Heart right ventricle (tissue), 16 donors: Measurements from ENCODE around the gene EIF4E2. TPM values are rescaled to one million over a fixed set of nuclear protein-coding genes. Genes with fewer than 3 reads are reported as not detected.

ENCODE experiments used
- ATAC-seq, 8 donors: fragments of 200-7000 bp; cut with Tn5 transposase; one replicate each; pipeline ENCODE4 v1.9.1; 2020; ENCODE audit warnings: mild to moderate bottlenecking in 8 of 8, moderate library complexity in 8 of 8, moderate number of reproducible peaks in 1 of 8
- DNase-seq, 2 donors: peaks; one replicate each; pipeline ENCODE4 v3.0.0-alpha.2; 2020
- H3K27ac ChIP-seq, 10 donors: fragments of 200-600 bp; sonication (generic) in 2 of 10; one replicate each; pipeline versions ENCODE4 v1.5.0 to v1.8.0; 2020 to 2022; ENCODE audit warnings: mild to moderate bottlenecking in 3 of 10
- H3K27me3 ChIP-seq, 7 donors: fragments of 200-600 bp; one replicate each; pipeline ENCODE4 v1.8.0; 2021 to 2022; ENCODE audit warnings: mild to moderate bottlenecking in 2 of 7
- H3K36me3 ChIP-seq, 9 donors: fragments of 200-600 bp; sonication (generic) in 1 of 9; one replicate each; pipeline versions ENCODE4 v1.5.0 to v1.8.0; 2020 to 2022; ENCODE audit warnings: mild to moderate bottlenecking in 2 of 9
- H3K4me1 ChIP-seq, 9 donors: fragments of 200-600 bp; sonication (generic) in 1 of 9; one replicate each; pipeline versions ENCODE4 v1.5.0 to v1.8.0; 2020 to 2022; ENCODE audit warnings: mild to moderate bottlenecking in 4 of 9
- H3K4me3 ChIP-seq, 10 donors: fragments of 200-600 bp; sonication (generic) in 2 of 10; one replicate each; pipeline versions ENCODE4 v1.5.0 to v1.8.0; 2020 to 2022; ENCODE audit warnings: mild to moderate bottlenecking in 7 of 10, moderate library complexity in 2 of 10
- H3K9me3 ChIP-seq, 11 donors: fragments of 200-600 bp in 10 of 11; sonication (generic) in 2 of 11; one replicate each; pipeline versions ENCODE4 v1.5.0 to v1.8.0; 2013 to 2022; ENCODE audit warnings: mild to moderate bottlenecking in 2 of 11, control low read depth in 1 of 11, moderate library complexity in 1 of 11
- CTCF ChIP-seq, 9 donors: fragments of 200-600 bp; sonication (generic) in 2 of 9; IDR thresholded peaks; one replicate each; pipeline versions ENCODE4 v1.5.0 to v1.8.0; 2021 to 2022; ENCODE audit warnings: antibody characterized with exemption in 9 of 9, mild to moderate bottlenecking in 5 of 9, moderate library complexity in 1 of 9
- WGBS, 2 donors: extraction: QIAGEN DNeasy Blood & Tissue Kit; methylation state at CpG; one replicate each; pipeline ENCODE4 v1.1.7; 2013; ENCODE audit warnings: inconsistent platforms in 1 of 2; 5-methylcytosine and 5-hydroxymethylcytosine counted together
- intact Hi-C, 10 donors: fragments of 100-400 bp; cut with DNase I; formaldehyde crosslinking; loops; one replicate each; pipeline versions ENCODE4 v1.11.1 to v1.14.2; 2022
- polyA plus RNA-seq, 2 donors: library from polyadenylated mRNA; stranded (reverse); fragments of 200-250 nt; gene quantifications; one replicate each; pipeline ENCODE4 v1.2.3, GENCODE V29; 2013
- total RNA-seq, 10 donors: library from RNA; stranded (reverse); fragmentation: NEBNext Ultra II Directional in 3 of 10; extraction: Animal tissue kit (Norgen Biotek cat#: 25700) in 3 of 10; gene quantifications; one replicate each; pipeline versions ENCODE4 v1.2.1 to v1.2.4, GENCODE V29; 2021 to 2023
- donor health status: Arrhythmogenic right ventricular cardiomyopathy.
- donor health status: ischemic (EF 13 %, LVEDD 7.1; RV severe dilation, severe dysfunction).
- donor health status: healthy with polysubstance abuse.
- donor health status: DM: no; HTN: yes; CAD: no.
- donor health status: DM: no; HTN: no; CAD: no.
- donor health status: ischemic (EF 25% LVEDD 6.9; RV normal size, moderate dysfunction).
- donor health status: ischemic (EF 25% LVEDD 5.7; RV mildly dilated, moderate dysfunction).
- donor health status: healthy.
- donor health status: DM: yes; HTN: yes; CAD: no.
- donor health status: Ischemic cardiomyopathy.
- donor health status: ischemic (EF 35%, LVEDD 5.7; RV mildly dilated, moderate dysfunction).
- donor health status: nonischemic (EF 11% LVEDD 7.7; RV severe dilation, severe dysfunction).
- donor health status: DM: yes; HTN: yes; CAD: no.
- donor health status: PGD.
- donor health status: ischemic (EF 29% LVEDD 5.4; RV normal size, mild dysfunction).
- donor health status: nonischemic (EF 23%, LVEDD 6.1; RV moderate dilation, normal function).

Gene EIF4E2
- total and polyA plus RNA-seq, 12 donors, result 30.3 to 58.1 (median 40.2) TPM

- Histone ChIP-seq H3K4me1 (peaks cover 0 to 14% (median 0%) of the 10 kb centered on the region in 9 donors), H3K27ac (no peak overlapping the region), H3K27me3 (peaks cover 0 to 10% (median 0%) of the 10 kb centered on the region in 7 donors), H3K4me3 (no peak overlapping the region), H3K9me3 (peaks cover 0 to 3% (median 1%) of the 10 kb centered on the region in 11 donors), H3K36me3 (peaks cover 0 to 1% (median 0%) of the 10 kb centered on the region in 9 donors)
- WGBS, 2 donors, result 60% methylated on average over 19 of the region's 19 CpGs
- intact Hi-C loops, result no loop called here
- no peak for ATAC-seq
- DNase-seq, result no peak
- TF ChIP-seq CTCF (IDR thresholded peaks at IDR 0.05), result no peak
Measured at GRCh38 chr2:232541195-232541960, 9.1 kb upstream of the EIF4E2 start.

GRCh38 chr2:232541961-232542714 is 8.4 kb upstream of the EIF4E2 start:
- Histone ChIP-seq H3K36me3 (peaks cover 0 to 8% (median 0%) of the 10 kb centered on the region in 9 donors), H3K4me3 (no peak overlapping the region), H3K9me3 (no peaks in the 10 kb centered on the region), H3K27me3 (peaks cover 0 to 10% (median 0%) of the 10 kb centered on the region in 7 donors), H3K27ac (no peak overlapping the region), H3K4me1 (peaks cover 0 to 22% (median 0%) of the 10 kb centered on the region in 9 donors)
- no peak for TF ChIP-seq CTCF (IDR thresholded peaks at IDR 0.05)
- ATAC-seq, result no peak
- no peak for DNase-seq
- 62 to 73% methylated on average over 9 of the region's 9 CpGs for WGBS, 2 donors
- intact Hi-C loops, result no loop called here

GRCh38 chr2:232542715-232543467 is 7.6 kb upstream of the EIF4E2 start:
- 89 to 91% methylated on average over 20 of the region's 20 CpGs for WGBS, 2 donors
- H3K4me1 ChIP-seq, result peaks cover 0 to 29% (median 0%) of the 10 kb centered on the region in 9 donors
- H3K27me3 ChIP-seq, result peaks cover 0 to 10% (median 0%) of the 10 kb centered on the region in 7 donors
- no peak for ATAC-seq
- H3K4me3 ChIP-seq, result no peak overlapping the region
- no peak for DNase-seq
- H3K9me3 ChIP-seq, result peaks cover 0 to under 1% (median 0%) of the 10 kb centered on the region in 11 donors
- peaks cover 0 to 13% (median 0%) of the 10 kb centered on the region in 9 donors for H3K36me3 ChIP-seq
- no peak overlapping the region for H3K27ac ChIP-seq
- intact Hi-C loops, result no loop called here
- no peak for TF ChIP-seq CTCF (IDR thresholded peaks at IDR 0.05)

GRCh38 chr2:232543491-232543890 is 7.0 kb upstream of the EIF4E2 start:
- 89 to 92% methylated on average over 14 of the region's 14 CpGs for WGBS, 2 donors
- Histone ChIP-seq H3K27me3 (peaks cover 0 to 10% (median 0%) of the 10 kb centered on the region in 7 donors), H3K27ac (no peak overlapping the region), H3K4me3 (no peak overlapping the region), H3K4me1 (peaks cover 0 to 32% (median 0%) of the 10 kb centered on the region in 9 donors), H3K36me3 (peaks cover 0 to 13% (median 0%) of the 10 kb centered on the region in 9 donors), H3K9me3 (peaks cover 0 to 6% (median under 1%) of the 10 kb centered on the region in 11 donors)
- intact Hi-C loops, result no loop called here
- peak in 1 of 8 donors; percentile 21 for ATAC-seq
- no peak for DNase-seq
- TF ChIP-seq CTCF (IDR thresholded peaks at IDR 0.05), result no peak
